Measurements from ENCODE around the gene KLHL8. TPM values are rescaled to one million over a fixed set of nuclear protein-coding genes. Genes with fewer than 3 reads are reported as not detected.
A peak's percentile ranks its signal among the peaks of the same experiment; 100 is the strongest.

Gene KLHL8
- total RNA-seq, 1 donor from 2014 or later, result 11.7 TPM

GRCh38 chr4:87144356-87144755 is 76.1 kb downstream of the KLHL8 start:
- intact Hi-C loops (cut with micrococcal nuclease), result no loop called here
- TF ChIP-seq CTCF (IDR thresholded peaks at IDR 0.05; ENCODE audit: borderline replicate concordance), result no peak
- H3K36me3 ChIP-seq, result peaks cover 48% of the 10 kb centered on the region
- H3K4me1 ChIP-seq, result peaks cover 6% of the 10 kb centered on the region
- no peaks in the 10 kb centered on the region for H3K27me3 ChIP-seq (ENCODE audit: low read depth)
- H3K4me3 ChIP-seq, result no peak overlapping the region
- H3K27ac ChIP-seq (replicated peaks), result no peak overlapping the region
- H3K9me3 ChIP-seq (replicated peaks), result no peaks in the 10 kb centered on the region
- DNase-seq, result no peak

- Histone ChIP-seq H3K9me3 (replicated peaks) (no peaks in the 10 kb centered on the region), H3K4me1 (peaks cover 15% of the 10 kb centered on the region), H3K27ac (replicated peaks) (peak overlapping the region; percentile 4), H3K4me3 (no peak overlapping the region), H3K36me3 (peaks cover 72% of the 10 kb centered on the region), H3K27me3 (ENCODE audit: low read depth) (no peaks in the 10 kb centered on the region)
- DNase-seq, result no peak
- no peak for TF ChIP-seq CTCF (IDR thresholded peaks at IDR 0.05; ENCODE audit: borderline replicate concordance)
- intact Hi-C loops (cut with micrococcal nuclease), result no loop called here
Observed at GRCh38 chr4:87141428-87141827, 79.0 kb downstream of the KLHL8 start.

GRCh38 chr4:87134122-87134521 is 86.3 kb downstream of the KLHL8 start:
- peak overlapping the region; percentile 73 for H3K27ac ChIP-seq (replicated peaks)
- no peak for DNase-seq
- no peaks in the 10 kb centered on the region for H3K27me3 ChIP-seq (ENCODE audit: low read depth)
- H3K9me3 ChIP-seq (replicated peaks), result no peaks in the 10 kb centered on the region
- peaks cover 96% of the 10 kb centered on the region for H3K36me3 ChIP-seq
- no peak for TF ChIP-seq CTCF (IDR thresholded peaks at IDR 0.05; ENCODE audit: borderline replicate concordance)
- intact Hi-C loops (cut with micrococcal nuclease), result no loop called here
- H3K4me3 ChIP-seq, result no peak overlapping the region
- peaks cover 37% of the 10 kb centered on the region for H3K4me1 ChIP-seq

- Histone ChIP-seq H3K27me3 (ENCODE audit: low read depth) (no peaks in the 10 kb centered on the region), H3K36me3 (peaks cover 100% of the 10 kb centered on the region), H3K9me3 (replicated peaks) (no peaks in the 10 kb centered on the region), H3K4me1 (peaks cover 47% of the 10 kb centered on the region), H3K27ac (replicated peaks) (peak overlapping the region; percentile 73), H3K4me3 (no peak overlapping the region)
- TF ChIP-seq CTCF (IDR thresholded peaks at IDR 0.05; ENCODE audit: borderline replicate concordance), result no peak
- no peak for DNase-seq
- intact Hi-C loops (cut with micrococcal nuclease), result no loop called here
Observed at GRCh38 chr4:87133183-87133582, 87.2 kb downstream of the KLHL8 start.

GRCh38 chr4:87132035-87132434 is 88.4 kb downstream of the KLHL8 start:
- Histone ChIP-seq H3K9me3 (replicated peaks) (no peaks in the 10 kb centered on the region), H3K4me1 (peaks cover 44% of the 10 kb centered on the region), H3K27ac (replicated peaks) (no peak overlapping the region), H3K4me3 (no peak overlapping the region), H3K27me3 (ENCODE audit: low read depth) (no peaks in the 10 kb centered on the region), H3K36me3 (peaks cover 100% of the 10 kb centered on the region)
- intact Hi-C loops (cut with micrococcal nuclease), result no loop called here
- DNase-seq, result no peak
- no peak for TF ChIP-seq CTCF (IDR thresholded peaks at IDR 0.05; ENCODE audit: borderline replicate concordance)

Data from left ventricle myocardium inferior (tissue), 1 donor.